WTC11 (cell line): ENCODE data around the gene RYR3. TPM values are rescaled to one million over a fixed set of nuclear protein-coding genes. Genes with fewer than 3 reads are reported as not detected.

Experiments
- ATAC-seq: fragments of 200-7000 bp; cut with Tn5 transposase; 2 replicates; pipeline ENCODE4 v1.10.0; 2021; ENCODE audit warnings: mild to moderate bottlenecking, moderate library complexity
- CTCF ChIA-PET: fragments of 300-600 bp; sonication (Branson Sonifier 250); formaldehyde crosslinking; loops from one replicate; lab custom pipeline; 2021; ENCODE audit warnings: antibody characterized with exemption; lab: Charles Lee
- POLR2A ChIA-PET: fragments of 350-600 bp; sonication (Branson Sonifier 250); formaldehyde crosslinking; loops from one replicate; lab custom pipeline; 2021; ENCODE audit warnings: antibody characterized with exemption; lab: Charles Lee
- DNase-seq: peaks from one replicate; pipeline ENCODE4 v3.0.0; 2021; ENCODE audit warnings: low spot score
- H3K27ac Mint-ChIP-seq: 2 replicates; pipeline ENCODE4 v1.8.0; 2021; ENCODE audit warnings: mixed read lengths
- H3K27me3 Mint-ChIP-seq: 2 replicates; pipeline ENCODE4 v1.8.0; 2021; ENCODE audit warnings: low read depth, mild to moderate bottlenecking, moderate library complexity, mixed read lengths
- H3K36me3 Mint-ChIP-seq: 2 replicates; pipeline ENCODE4 v1.8.0; 2021; ENCODE audit warnings: mixed read lengths
- H3K4me1 Mint-ChIP-seq: 2 replicates; pipeline ENCODE4 v1.8.0; 2022; ENCODE audit warnings: mixed read lengths
- H3K4me3 Mint-ChIP-seq: 2 replicates; pipeline ENCODE4 v1.8.0; 2021; ENCODE audit warnings: mild to moderate bottlenecking, moderate library complexity, mixed read lengths
- H3K9me3 Mint-ChIP-seq: 2 replicates; pipeline ENCODE4 v1.8.0; 2021; ENCODE audit warnings: mixed read lengths
- CREB1 ChIP-seq: sonication (generic); formaldehyde crosslinking; IDR thresholded peaks from 2 replicates; pipeline ENCODE4 v1.8.0; 2023; ENCODE audit warnings: mild to moderate bottlenecking, missing genetic modification reagents
- E2F5 ChIP-seq: sonication (generic); formaldehyde crosslinking; IDR thresholded peaks from 2 replicates; pipeline ENCODE4 v1.8.1; 2022; ENCODE audit warnings: mild to moderate bottlenecking, moderate library complexity, missing genetic modification reagents
- GABPB1 ChIP-seq: sonication (generic); formaldehyde crosslinking; IDR thresholded peaks from 2 replicates; pipeline ENCODE4 v1.8.1; 2023; ENCODE audit warnings: mild to moderate bottlenecking, missing genetic modification reagents
- GTF2I ChIP-seq: fragments of 250-450 bp; sonication (Bioruptor Pico); conservative IDR thresholded peaks from 2 replicates; pipeline ENCODE4 v1.4.0; 2021; ENCODE audit warnings: mild to moderate bottlenecking
- HMGXB4 ChIP-seq: sonication (generic); formaldehyde crosslinking; IDR thresholded peaks from 2 replicates; pipeline ENCODE4 v1.8.1; 2023; ENCODE audit warnings: mild to moderate bottlenecking, moderate library complexity, missing genetic modification reagents
- MAX ChIP-seq: sonication (generic); formaldehyde crosslinking; IDR thresholded peaks from 2 replicates; pipeline ENCODE4 v1.8.0; 2022; ENCODE audit warnings: mild to moderate bottlenecking, missing genetic modification reagents
- NFATC4 ChIP-seq: fragments of 250-450 bp; sonication (Bioruptor Pico); IDR thresholded peaks from 2 replicates; pipeline ENCODE4 v1.9.0; 2021; ENCODE audit warnings: mild to moderate bottlenecking
- NR1H2 ChIP-seq: sonication (generic); formaldehyde crosslinking; IDR thresholded peaks from 2 replicates; pipeline ENCODE4 v1.9.0; 2021; ENCODE audit warnings: mild to moderate bottlenecking, moderate library complexity, missing genetic modification reagents
- PRDM15 ChIP-seq: sonication (generic); formaldehyde crosslinking; IDR thresholded peaks from 2 replicates; pipeline ENCODE4 v1.8.0; 2022; ENCODE audit warnings: missing genetic modification reagents
- RELA ChIP-seq: sonication (generic); formaldehyde crosslinking; IDR thresholded peaks from 2 replicates; pipeline ENCODE4 v1.8.1; 2022; ENCODE audit warnings: missing genetic modification reagents, mild to moderate bottlenecking, borderline replicate concordance
- RORB ChIP-seq: fragments of 250-450 bp; sonication (Bioruptor Pico); IDR thresholded peaks from 2 replicates; pipeline ENCODE4 v1.9.0; 2021; ENCODE audit warnings: mild to moderate bottlenecking
- SOX15 ChIP-seq: fragments of 250-450 bp; sonication (Bioruptor Pico); IDR thresholded peaks from 2 replicates; pipeline ENCODE4 v1.9.0; 2021; ENCODE audit warnings: mild to moderate bottlenecking
- TCF7 ChIP-seq: sonication (generic); formaldehyde crosslinking; IDR thresholded peaks from 2 replicates; pipeline ENCODE4 v1.8.0; 2022; ENCODE audit warnings: mild to moderate bottlenecking, low read depth, missing genetic modification reagents, moderate library complexity
- TEAD1 ChIP-seq: sonication (generic); formaldehyde crosslinking; IDR thresholded peaks from 2 replicates; pipeline ENCODE4 v1.8.0; 2022; ENCODE audit warnings: mild to moderate bottlenecking, missing genetic modification reagents
- ZMAT4 ChIP-seq: fragments of 250-450 bp; sonication (Bioruptor Pico); IDR thresholded peaks from 2 replicates; pipeline ENCODE4 v1.9.0; 2021; ENCODE audit warnings: mild to moderate bottlenecking
- ZNF219 ChIP-seq: sonication (generic); formaldehyde crosslinking; IDR thresholded peaks from 2 replicates; pipeline ENCODE4 v1.8.0; 2023; ENCODE audit warnings: missing genetic modification reagents, mild to moderate bottlenecking, borderline replicate concordance
- ZNF317 ChIP-seq: sonication (generic); formaldehyde crosslinking; IDR thresholded peaks from 2 replicates; pipeline ENCODE4 v1.8.1; 2023; ENCODE audit warnings: low read depth, mild to moderate bottlenecking, moderate library complexity, missing genetic modification reagents, borderline replicate concordance
- ZNF416 ChIP-seq: fragments of 250-450 bp; sonication (Bioruptor Pico); IDR thresholded peaks from 2 replicates; pipeline ENCODE4 v1.9.0; 2021; ENCODE audit warnings: mild to moderate bottlenecking, inconsistent platforms
- ZNF532 ChIP-seq: fragments of 250-450 bp; sonication (Bioruptor Pico); IDR thresholded peaks from 2 replicates; pipeline ENCODE4 v1.9.0; 2021; ENCODE audit warnings: mild to moderate bottlenecking, borderline replicate concordance
- total RNA-seq: library from RNA; stranded (reverse); gene quantifications from 3 replicates; pipeline ENCODE4 v1.2.3, GENCODE V29; 2021

Gene RYR3
- total RNA-seq, 1 experiment from 2014 or later, result 1.4 TPM

GRCh38 chr15:33844597-33844996 is 533.8 kb downstream of the RYR3 start (continued):
- no peak for TF ChIP-seq RELA (CRISPR knock-in tag)

GRCh38 chr15:33846142-33846541 is 535.4 kb downstream of the RYR3 start:
- POLR2A ChIA-PET, result no interaction called here
- Mint-ChIP-seq H3K9me3 (no peaks in the 10 kb centered on the region), H3K36me3 (no peaks in the 10 kb centered on the region), H3K4me1 (peaks cover 34% of the 10 kb centered on the region), H3K27ac (no peak overlapping the region), H3K27me3 (no peaks in the 10 kb centered on the region; the same call in 1 of the 2 replicates), H3K4me3 (no peak overlapping the region)
- CTCF ChIA-PET, result interaction anchor here (1.2 kb wide), 1 partner anchor 11 kb away, joined by 4 read pairs; no protein-coding TSS in a partner anchor
- no peak for TF ChIP-seq GTF2I (CRISPR knock-in tag)
- TF ChIP-seq PRDM15 (CRISPR knock-in tag), result no peak
- no peak for TF ChIP-seq ZNF219 (CRISPR knock-in tag)
- TF ChIP-seq ZNF532 (CRISPR knock-in tag), result no peak
- TF ChIP-seq TEAD1, result no peak
- no peak for TF ChIP-seq SOX15 (CRISPR knock-in tag)
- TF ChIP-seq MAX, result no peak
- TF ChIP-seq E2F5 (CRISPR knock-in tag), result no peak
- TF ChIP-seq ZNF416, result no peak
- no peak for TF ChIP-seq NR1H2
- no peak for TF ChIP-seq GABPB1 (CRISPR knock-in tag)
- TF ChIP-seq ZNF317 (CRISPR knock-in tag), result no peak
- TF ChIP-seq ZMAT4 (CRISPR knock-in tag), result no peak
- TF ChIP-seq RORB (CRISPR knock-in tag), result no peak
- TF ChIP-seq CREB1 (CRISPR knock-in tag), result no peak
- no peak for TF ChIP-seq NFATC4 (CRISPR knock-in tag)
- no peak for TF ChIP-seq HMGXB4 (CRISPR knock-in tag)
- TF ChIP-seq TCF7, result no peak
- no peak for TF ChIP-seq RELA (CRISPR knock-in tag)
- DNase-seq (no peak), ATAC-seq (no peak)
